HEK293 (cell line): ENCODE data around the gene CR2.
"Not testable (repeated sequence)": the region's sequence is repeated elsewhere in the genome, so short reads cannot be mapped to it uniquely, and the experiment has no call there.

Experiments used
- CTCF ChIA-PET: fragments of 350-600 bp; formaldehyde crosslinking; extraction: SDS; loops from one replicate; lab custom pipeline; 2021; ENCODE audit warnings: antibody characterized with exemption; lab: Yijun Ruan, JAX
- POLR2A ChIA-PET: fragments of 300-600 bp; formaldehyde crosslinking; extraction: SDS; loops from one replicate; lab custom pipeline; 2020; ENCODE audit warnings: antibody characterized with exemption, inconsistent platforms; lab: Yijun Ruan, JAX
- H3K27ac ChIP-seq: fragments of 200-500 bp; sonication (Bioruptor generic); 2 replicates; pipeline ENCODE4 v1.5.1; 2014; ENCODE audit warnings: low read depth, low read length, control low read depth, inconsistent platforms; ENCODE audit errors: extremely low read depth
- H3K36me3 ChIP-seq, 2 experiments: fragments of 200-500 bp in 1 of 2; sonication (Bioruptor generic) in 1 of 2; 1 replicate in 1 of 2; 2 replicates in 1 of 2; pipeline ENCODE4 v1.5.1; 2014 to 2017; ENCODE audit warnings: inconsistent platforms in 2 of 2, low read length in 2 of 2; ENCODE audit not compliant: control insufficient read depth in 2 of 2, insufficient read depth in 1 of 2
- H3K4me1 ChIP-seq: fragments of 200-500 bp; sonication (Bioruptor generic); 2 replicates; pipeline ENCODE4 v1.5.1; 2014; ENCODE audit warnings: mild to moderate bottlenecking, low read length, inconsistent platforms; ENCODE audit not compliant: control insufficient read depth, insufficient read depth
- H3K4me3 ChIP-seq: 2 replicates; pipeline ENCODE4 v1.5.1; 2011; ENCODE audit warnings: low read depth, mild to moderate bottlenecking, control low read depth, low read length, moderate library complexity
- H3K9me3 ChIP-seq: fragments of 200-500 bp; sonication (Bioruptor generic); 2 replicates; pipeline ENCODE4 v1.5.1; 2014; ENCODE audit warnings: low read depth, low read length, inconsistent platforms; ENCODE audit not compliant: control insufficient read depth, insufficient read depth
- GLI2 ChIP-seq: fragments of 450-650 bp; formaldehyde crosslinking; IDR thresholded peaks from 2 replicates; pipeline ENCODE4; 2017; ENCODE audit warnings: missing biosample characterization, missing genetic modification characterization, low read depth, borderline replicate concordance
- HOXA7 ChIP-seq: sonication (generic); formaldehyde crosslinking; IDR thresholded peaks from 2 replicates; pipeline ENCODE4 v1.8.1; 2022; ENCODE audit warnings: missing genetic modification reagents, borderline replicate concordance
- MYNN ChIP-seq: fragments of 450-650 bp; formaldehyde crosslinking; IDR thresholded peaks from 2 replicates; pipeline ENCODE4 v1.5.1; 2016; ENCODE audit warnings: missing biosample characterization, missing genetic modification characterization, borderline replicate concordance
- OSR2 ChIP-seq: fragments of 450-650 bp; formaldehyde crosslinking; IDR thresholded peaks from 2 replicates; pipeline ENCODE4 v1.5.1; 2016; ENCODE audit warnings: missing biosample characterization, missing genetic modification characterization
- PBX3 ChIP-seq: sonication (generic); formaldehyde crosslinking; IDR thresholded peaks from 2 replicates; pipeline ENCODE4 v1.8.1; 2022; ENCODE audit warnings: mild to moderate bottlenecking, moderate library complexity, missing genetic modification reagents
- PRDM4 ChIP-seq: fragments of 450-650 bp; formaldehyde crosslinking; IDR thresholded peaks from 2 replicates; pipeline ENCODE4 v1.5.1; 2017; ENCODE audit warnings: missing biosample characterization, missing genetic modification characterization
- WT1 ChIP-seq: fragments of 450-650 bp; formaldehyde crosslinking; IDR thresholded peaks from 2 replicates; pipeline ENCODE4 v1.5.1; 2016; ENCODE audit warnings: missing biosample characterization, missing genetic modification characterization
- ZNF146 ChIP-seq: fragments of 450-650 bp; formaldehyde crosslinking; IDR thresholded peaks from 2 replicates; pipeline ENCODE4 v1.5.1; 2016; ENCODE audit warnings: missing biosample characterization, missing genetic modification characterization
- ZNF23 ChIP-seq: fragments of 450-650 bp; formaldehyde crosslinking; IDR thresholded peaks from 2 replicates; pipeline ENCODE4 v1.5.1; 2016; ENCODE audit warnings: missing biosample characterization, missing genetic modification characterization, borderline replicate concordance
- ZNF530 ChIP-seq: fragments of 450-650 bp; formaldehyde crosslinking; IDR thresholded peaks from 2 replicates; pipeline ENCODE4 v1.5.1; 2016; ENCODE audit warnings: low read depth, missing biosample characterization, missing genetic modification characterization
- ZNF654 ChIP-seq: fragments of 450-650 bp; formaldehyde crosslinking; IDR thresholded peaks from 2 replicates; pipeline ENCODE4 v1.5.1; 2016; ENCODE audit warnings: low read depth, missing biosample characterization, missing genetic modification characterization
- ZNF664 ChIP-seq: fragments of 450-650 bp; formaldehyde crosslinking; IDR thresholded peaks from 2 replicates; pipeline ENCODE4 v1.5.1; 2016; ENCODE audit warnings: missing biosample characterization, missing genetic modification characterization
- ZSCAN16 ChIP-seq: fragments of 450-650 bp; formaldehyde crosslinking; IDR thresholded peaks from 2 replicates; pipeline ENCODE4 v1.5.1; 2016; ENCODE audit warnings: missing biosample characterization, missing genetic modification characterization
- ZSCAN18 ChIP-seq: fragments of 450-650 bp; formaldehyde crosslinking; IDR thresholded peaks from 2 replicates; pipeline ENCODE4 v1.5.1; 2016; ENCODE audit warnings: missing biosample characterization, missing genetic modification characterization
- ZSCAN23 ChIP-seq: fragments of 450-650 bp; formaldehyde crosslinking; IDR thresholded peaks from 2 replicates; pipeline ENCODE4 v1.5.1; 2016; ENCODE audit warnings: missing biosample characterization, missing genetic modification characterization
- TF ChIP-seq, protein P1 (sequence below): fragments of 450-650 bp; formaldehyde crosslinking; IDR thresholded peaks from 2 replicates; pipeline ENCODE4 v1.5.1; 2016; ENCODE audit warnings: missing biosample characterization, missing genetic modification characterization
- TF ChIP-seq, protein P2 (sequence below): fragments of 450-650 bp; formaldehyde crosslinking; optimal IDR thresholded peaks from 2 replicates; pipeline ENCODE3; 2016; ENCODE audit warnings: missing biosample characterization, mild to moderate bottlenecking, missing genetic modification characterization
- TF ChIP-seq, protein P3 (sequence below): IDR thresholded peaks from 2 replicates; pipeline ENCODE4 v1.6.1; 2011; ENCODE audit warnings: mild to moderate bottlenecking, low read depth, low read length, borderline replicate concordance

Gene CR2

GRCh38 chr1:207433435-207433834, 20.7 kb upstream of the CR2 start (continued):
- TF ChIP-seq WT1 (tag by site-specific recombination) (no peak), HOXA7 (no peak)

GRCh38 chr1:207436746-207437145, 17.4 kb upstream of the CR2 start:
- H3K27ac ChIP-seq, H3K9me3 ChIP-seq, H3K4me1 ChIP-seq, H3K36me3 ChIP-seq, H3K4me3 ChIP-seq, POLR2A ChIA-PET: not testable (repeated sequence)
- CTCF ChIA-PET: interaction anchor here (1.6 kb wide), 1 partner anchor 12 kb away, joined by 3 read pairs; no protein-coding TSS in a partner anchor
- peak; percentile 96 for TF ChIP-seq ZNF146 (tag by site-specific recombination)
- TF ChIP-seq, all 188 proteins: peak for 1; not testable (repeated sequence) for 187

DNA sequence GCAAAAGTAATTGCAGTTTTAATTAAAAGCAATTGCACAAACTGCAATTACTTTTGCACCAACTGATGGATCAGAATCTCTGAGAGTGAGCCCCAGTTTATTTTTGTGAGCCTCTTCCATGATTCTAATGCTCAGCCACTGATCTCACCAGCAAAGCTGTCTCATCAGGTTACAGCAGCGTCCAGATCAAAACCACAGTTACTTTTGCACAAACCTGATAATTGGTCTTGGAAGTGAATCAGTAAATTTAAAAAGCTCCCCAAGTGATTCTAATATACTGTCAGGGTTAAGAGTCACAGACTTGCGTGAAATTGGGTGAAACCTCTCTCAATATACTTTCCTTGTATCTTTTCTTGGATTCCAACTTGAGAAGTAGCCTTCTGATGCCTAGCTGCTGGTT, 13.5 kb upstream of the CR2 start:
- H3K4me3 ChIP-seq: no peak overlapping the region
- no peaks in the 10 kb centered on the region for H3K4me1 ChIP-seq
- TF ChIP-seq GLI2: no peak
- TF ChIP-seq MYNN (tag by site-specific recombination): no peak
- TF ChIP-seq, protein P1, sequence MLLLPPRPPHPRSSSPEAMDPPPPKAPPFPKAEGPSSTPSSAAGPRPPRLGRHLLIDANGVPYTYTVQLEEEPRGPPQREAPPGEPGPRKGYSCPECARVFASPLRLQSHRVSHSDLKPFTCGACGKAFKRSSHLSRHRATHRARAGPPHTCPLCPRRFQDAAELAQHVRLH: no peak
- TF ChIP-seq, protein P2, sequence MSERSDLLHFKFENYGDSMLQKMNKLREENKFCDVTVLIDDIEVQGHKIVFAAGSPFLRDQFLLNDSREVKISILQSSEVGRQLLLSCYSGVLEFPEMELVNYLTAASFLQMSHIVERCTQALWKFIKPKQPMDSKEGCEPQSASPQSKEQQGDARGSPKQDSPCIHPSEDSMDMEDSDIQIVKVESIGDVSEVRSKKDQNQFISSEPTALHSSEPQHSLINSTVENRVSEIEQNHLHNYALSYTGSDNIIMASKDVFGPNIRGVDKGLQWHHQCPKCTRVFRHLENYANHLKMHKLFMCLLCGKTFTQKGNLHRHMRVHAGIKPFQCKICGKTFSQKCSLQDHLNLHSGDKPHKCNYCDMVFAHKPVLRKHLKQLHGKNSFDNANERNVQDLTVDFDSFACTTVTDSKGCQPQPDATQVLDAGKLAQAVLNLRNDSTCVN (tag by site-specific recombination): no peak
- no peak for TF ChIP-seq ZNF664 (tag by site-specific recombination)
- no peak for TF ChIP-seq ZSCAN18 (tag by site-specific recombination)
- TF ChIP-seq PBX3 (CRISPR knock-in tag): no peak
- TF ChIP-seq ZSCAN16 (tag by site-specific recombination): no peak
- TF ChIP-seq ZNF654 (tag by site-specific recombination): no peak
- TF ChIP-seq, protein P3, sequence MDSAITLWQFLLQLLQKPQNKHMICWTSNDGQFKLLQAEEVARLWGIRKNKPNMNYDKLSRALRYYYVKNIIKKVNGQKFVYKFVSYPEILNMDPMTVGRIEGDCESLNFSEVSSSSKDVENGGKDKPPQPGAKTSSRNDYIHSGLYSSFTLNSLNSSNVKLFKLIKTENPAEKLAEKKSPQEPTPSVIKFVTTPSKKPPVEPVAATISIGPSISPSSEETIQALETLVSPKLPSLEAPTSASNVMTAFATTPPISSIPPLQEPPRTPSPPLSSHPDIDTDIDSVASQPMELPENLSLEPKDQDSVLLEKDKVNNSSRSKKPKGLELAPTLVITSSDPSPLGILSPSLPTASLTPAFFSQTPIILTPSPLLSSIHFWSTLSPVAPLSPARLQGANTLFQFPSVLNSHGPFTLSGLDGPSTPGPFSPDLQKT: no peak
- no peak for TF ChIP-seq ZNF23 (tag by site-specific recombination)
- TF ChIP-seq OSR2: no peak
- TF ChIP-seq PRDM4 (tag by site-specific recombination): no peak
- no peak for TF ChIP-seq ZNF530 (tag by site-specific recombination)
- no peak for TF ChIP-seq ZSCAN23 (tag by site-specific recombination)
- no peaks in the 10 kb centered on the region for H3K9me3 ChIP-seq
- no peaks in the 10 kb centered on the region for H3K36me3 ChIP-seq
- ChIA-PET POLR2A (no interaction called here), CTCF (interaction anchor here (0.5 to 0.7 kb wide), 3 partner anchors 14 to 1536 kb away, joined by 3 to 6 read pairs (median 4); no protein-coding TSS in a partner anchor)
- no peak overlapping the region for H3K27ac ChIP-seq
